OCI-LY1 (cell line): ENCODE data around the gene ITGA5.

ENCODE experiments used
- H2AFZ ChIP-seq: fragments of 200-600 bp; sonication (generic), shearing (Covaris generic); 2 replicates; pipeline ENCODE4 v1.6.0; 2014; ENCODE audit warnings: antibody characterized with exemption, mild to moderate bottlenecking, low read length
- H3F3A ChIP-seq: fragments of 200-600 bp; sonication (generic), shearing (Covaris generic); 2 replicates; pipeline ENCODE4 v1.6.0; 2014; ENCODE audit warnings: mild to moderate bottlenecking, antibody characterized with exemption, low read length, moderate library complexity; ENCODE audit not compliant: insufficient read depth
- H3K27ac ChIP-seq: fragments of 200-600 bp; sonication (generic); 2 replicates; pipeline ENCODE4 v1.5.1; 2014; ENCODE audit warnings: low read length, mixed run types, mild to moderate bottlenecking, low read depth; ENCODE audit not compliant: poor library complexity, severe bottlenecking
- H3K27me3 ChIP-seq: fragments of 200-600 bp; sonication (generic); 2 replicates; pipeline ENCODE4 v1.6.0; 2014; ENCODE audit warnings: antibody characterized with exemption, mild to moderate bottlenecking, low read length, moderate library complexity; ENCODE audit not compliant: insufficient read depth
- H3K36me3 ChIP-seq: fragments of 200-600 bp; sonication (generic); 2 replicates; pipeline ENCODE4 v1.6.1; 2014; ENCODE audit warnings: mild to moderate bottlenecking, antibody characterized with exemption, low read length, moderate library complexity, mixed read lengths; ENCODE audit not compliant: insufficient read depth
- H3K4me1 ChIP-seq: fragments of 200-600 bp; sonication (generic); 2 replicates; pipeline ENCODE4 v1.5.1; 2014; ENCODE audit warnings: mild to moderate bottlenecking, low read length, moderate library complexity; ENCODE audit not compliant: insufficient read depth, severe bottlenecking
- H3K4me2 ChIP-seq: fragments of 200-600 bp; sonication (generic), shearing (Covaris generic); 2 replicates; pipeline ENCODE4 v1.6.1; 2014; ENCODE audit warnings: low read length
- H3K4me3 ChIP-seq: fragments of 200-600 bp; sonication (generic); 2 replicates; pipeline ENCODE4 v1.5.1; 2014; ENCODE audit warnings: low read length, low read depth, mild to moderate bottlenecking, mixed read lengths; ENCODE audit not compliant: poor library complexity, severe bottlenecking
- H3K79me2 ChIP-seq: fragments of 200-600 bp; shearing (Covaris generic); 2 replicates; pipeline ENCODE4 v1.6.1; 2016; ENCODE audit warnings: mixed run types, low read length, mixed read lengths; ENCODE audit not compliant: insufficient read depth
- H3K9ac ChIP-seq: fragments of 200-600 bp; sonication (generic), shearing (Covaris generic); 2 replicates; pipeline ENCODE4 v1.6.1; 2014; ENCODE audit warnings: mild to moderate bottlenecking, low read length, mixed read lengths
- H3K9me2 ChIP-seq: fragments of 200-600 bp; sonication (generic), shearing (Covaris generic); 2 replicates; pipeline ENCODE4 v1.6.1; 2014; ENCODE audit warnings: low read depth, mild to moderate bottlenecking, low read length, mixed read lengths
- H3K9me3 ChIP-seq: fragments of 200-600 bp; shearing (Covaris generic); 2 replicates; pipeline ENCODE4 v1.6.1; 2014; ENCODE audit warnings: low read length, mixed read lengths
- H4K20me1 ChIP-seq: fragments of 200-600 bp; sonication (generic), shearing (Covaris generic); 2 replicates; pipeline ENCODE4 v1.6.0; 2016; ENCODE audit warnings: mild to moderate bottlenecking, low read length; ENCODE audit not compliant: insufficient read depth
- EZH2 ChIP-seq: fragments of 200-600 bp; sonication (generic), shearing (Covaris generic); IDR thresholded peaks from 2 replicates; pipeline ENCODE4 v1.8.0; 2017; ENCODE audit warnings: borderline replicate concordance, mixed run types, mild to moderate bottlenecking, antibody characterized with exemption, low read length, moderate library complexity, mixed read lengths
- TF ChIP-seq, protein P1 (sequence below): fragments of 200-600 bp; sonication (generic), shearing (Covaris generic); IDR thresholded peaks from 2 replicates; pipeline ENCODE4 v1.5.1; 2017; ENCODE audit warnings: mild to moderate bottlenecking, antibody characterized with exemption, low read length, moderate library complexity, mixed read lengths

The ITGA5 gene

DNA sequence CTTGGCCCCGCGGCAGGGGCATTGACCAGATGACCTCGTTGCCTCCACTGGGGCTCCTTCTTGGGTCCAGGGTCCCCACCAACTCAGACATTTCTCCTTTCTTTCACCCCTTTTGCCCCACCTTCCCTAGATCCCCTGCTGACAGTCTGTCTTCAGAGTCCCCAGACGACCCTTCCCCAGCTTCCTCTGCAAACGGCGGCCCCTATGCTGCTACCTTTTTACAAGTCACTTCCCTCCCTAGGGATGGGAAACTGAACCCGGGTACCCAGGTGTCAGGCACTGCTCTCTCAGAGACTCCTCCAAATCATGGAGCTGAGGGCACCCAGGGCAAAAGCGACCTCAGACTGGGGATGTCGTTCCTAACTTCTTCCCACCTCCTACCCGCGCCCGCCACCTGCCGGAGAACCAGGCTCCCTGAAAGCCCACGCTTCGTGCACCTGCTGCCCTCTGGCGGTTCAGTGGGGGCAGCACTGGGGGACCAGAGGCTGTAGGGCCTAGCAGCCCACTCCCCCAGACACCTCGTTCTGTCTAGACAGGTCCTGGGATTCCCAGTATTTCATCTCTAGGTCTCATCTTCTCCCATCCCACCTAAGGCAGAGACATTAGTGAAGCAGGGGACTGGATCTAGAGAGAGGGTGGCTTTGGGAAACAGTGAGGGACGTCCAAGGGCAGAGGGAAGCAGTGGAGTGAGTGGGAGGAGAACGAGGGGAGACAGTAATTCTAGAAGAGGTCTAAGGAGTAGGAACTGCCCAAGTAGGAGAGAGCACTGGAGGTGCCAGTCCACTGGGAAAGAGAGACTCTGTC lies 39.5 kb downstream of the ITGA5 start:
- no peaks in the 10 kb centered on the region for H3K9me3 ChIP-seq
- H3K79me2 ChIP-seq: no peaks in the 10 kb centered on the region
- H3K4me1 ChIP-seq: peaks cover 5% of the 10 kb centered on the region
- H3K27ac ChIP-seq: no peak overlapping the region
- no peaks in the 10 kb centered on the region for H4K20me1 ChIP-seq
- H3K4me3 ChIP-seq: peak overlapping the region; percentile 57
- no peaks in the 10 kb centered on the region for H3K9me2 ChIP-seq
- H2AFZ ChIP-seq: 0 out of 2 replicates have a peak overlapping the region, but pooled peaks have one; percentile 65
- no peaks in the 10 kb centered on the region for H3K36me3 ChIP-seq
- no peaks in the 10 kb centered on the region for H3F3A ChIP-seq
- peak overlapping the region; percentile 51; the same call in 1 of the 2 replicates for H3K9ac ChIP-seq
- peak overlapping the region; percentile 92 for H3K4me2 ChIP-seq
- peaks cover 6% of the 10 kb centered on the region; the same call in 1 of the 2 replicates for H3K27me3 ChIP-seq
- TF ChIP-seq EZH2: no peak
- TF ChIP-seq, protein P1, sequence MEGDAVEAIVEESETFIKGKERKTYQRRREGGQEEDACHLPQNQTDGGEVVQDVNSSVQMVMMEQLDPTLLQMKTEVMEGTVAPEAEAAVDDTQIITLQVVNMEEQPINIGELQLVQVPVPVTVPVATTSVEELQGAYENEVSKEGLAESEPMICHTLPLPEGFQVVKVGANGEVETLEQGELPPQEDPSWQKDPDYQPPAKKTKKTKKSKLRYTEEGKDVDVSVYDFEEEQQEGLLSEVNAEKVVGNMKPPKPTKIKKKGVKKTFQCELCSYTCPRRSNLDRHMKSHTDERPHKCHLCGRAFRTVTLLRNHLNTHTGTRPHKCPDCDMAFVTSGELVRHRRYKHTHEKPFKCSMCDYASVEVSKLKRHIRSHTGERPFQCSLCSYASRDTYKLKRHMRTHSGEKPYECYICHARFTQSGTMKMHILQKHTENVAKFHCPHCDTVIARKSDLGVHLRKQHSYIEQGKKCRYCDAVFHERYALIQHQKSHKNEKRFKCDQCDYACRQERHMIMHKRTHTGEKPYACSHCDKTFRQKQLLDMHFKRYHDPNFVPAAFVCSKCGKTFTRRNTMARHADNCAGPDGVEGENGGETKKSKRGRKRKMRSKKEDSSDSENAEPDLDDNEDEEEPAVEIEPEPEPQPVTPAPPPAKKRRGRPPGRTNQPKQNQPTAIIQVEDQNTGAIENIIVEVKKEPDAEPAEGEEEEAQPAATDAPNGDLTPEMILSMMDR: peak; percentile 100

DNA sequence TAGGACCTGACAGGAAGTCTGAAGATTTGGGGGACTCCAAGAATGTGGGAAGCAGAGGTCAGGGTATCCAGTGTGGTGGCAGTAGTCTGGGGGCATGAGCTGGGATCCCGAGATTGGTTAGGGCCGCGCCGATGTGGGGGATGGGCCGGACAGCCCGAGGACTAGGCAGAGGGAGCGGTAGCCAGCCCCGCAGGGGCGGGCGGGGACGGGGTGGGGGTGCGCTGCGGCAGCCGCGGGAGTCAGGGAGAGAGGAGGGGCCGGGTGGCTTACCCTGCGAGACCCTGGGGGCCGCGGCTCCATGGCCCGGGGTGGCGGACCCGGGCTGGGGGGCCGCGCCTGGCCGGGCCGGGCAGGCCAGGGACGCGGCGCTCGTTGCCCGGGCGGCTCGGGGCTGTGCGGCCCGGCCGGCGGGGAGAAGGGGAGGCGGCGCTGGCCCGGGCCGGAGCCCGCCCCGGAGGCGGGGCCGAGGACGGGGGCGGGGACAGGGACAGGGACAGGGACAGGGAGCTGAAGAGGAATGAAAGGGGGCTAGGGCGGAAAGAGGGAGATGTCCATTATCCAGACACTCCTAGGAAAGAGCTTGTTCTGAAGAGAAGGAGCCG lies 40.2 kb downstream of the ITGA5 start:
- H3K9ac ChIP-seq: peak overlapping the region; percentile 51; the same call in 1 of the 2 replicates
- peaks cover 5% of the 10 kb centered on the region for H3K4me1 ChIP-seq
- H3K27ac ChIP-seq: no peak overlapping the region
- TF ChIP-seq, protein P1: no peak
- no peak for TF ChIP-seq EZH2
- H3K4me2 ChIP-seq: peak overlapping the region; percentile 92
- no peaks in the 10 kb centered on the region for H4K20me1 ChIP-seq
- no peaks in the 10 kb centered on the region for H3K9me2 ChIP-seq
- H3K4me3 ChIP-seq: peak overlapping the region; percentile 57
- H3K79me2 ChIP-seq: no peaks in the 10 kb centered on the region
- no peak overlapping the region for H2AFZ ChIP-seq
- no peaks in the 10 kb centered on the region for H3K36me3 ChIP-seq
- H3K27me3 ChIP-seq: peaks cover 6% of the 10 kb centered on the region; the same call in 1 of the 2 replicates
- no peaks in the 10 kb centered on the region for H3K9me3 ChIP-seq
- H3F3A ChIP-seq: no peaks in the 10 kb centered on the region

DNA sequence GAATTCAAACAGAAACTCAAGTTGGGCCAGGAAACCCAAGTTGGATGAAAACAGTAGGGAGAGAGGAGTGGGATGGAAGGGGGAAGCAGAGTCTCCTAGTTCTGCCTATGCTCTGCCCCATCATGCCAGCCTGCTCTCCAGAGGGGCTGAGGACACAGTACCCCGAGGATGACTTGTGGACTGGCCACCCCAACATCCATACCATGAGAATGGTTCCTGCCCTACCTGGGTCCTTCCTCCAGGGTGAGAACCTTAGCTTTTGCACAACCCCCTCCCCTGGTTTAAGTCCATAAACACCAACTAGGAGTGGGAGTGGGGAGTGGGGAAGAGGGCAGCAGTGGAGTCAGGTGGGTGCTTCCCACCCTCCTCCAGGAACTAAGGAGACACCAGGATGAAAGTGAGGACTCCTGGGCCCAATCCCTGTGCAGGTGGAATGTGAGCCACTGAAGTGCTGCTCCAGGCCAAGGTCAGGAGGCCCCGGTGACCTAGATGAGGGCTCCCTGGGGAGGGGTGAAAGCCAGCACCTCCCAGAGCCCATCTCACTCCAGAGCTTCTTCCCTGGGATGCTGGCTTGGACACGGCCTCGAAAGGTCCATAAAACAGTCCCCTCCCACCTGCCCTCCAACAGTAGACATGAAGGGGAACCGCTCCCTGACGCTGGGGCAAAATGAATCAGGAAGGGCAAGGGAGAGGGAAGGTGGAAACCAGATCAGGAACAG lies 41.1 kb downstream of the ITGA5 start:
- Histone ChIP-seq H3K36me3 (no peaks in the 10 kb centered on the region), H3K27ac (no peak overlapping the region), H3K4me3 (no peak overlapping the region), H3K9ac (no peak overlapping the region), H3K27me3 (peaks cover 6% of the 10 kb centered on the region; the same call in 1 of the 2 replicates), H3F3A (no peaks in the 10 kb centered on the region), H3K4me2 (no peak overlapping the region), H3K9me3 (no peaks in the 10 kb centered on the region), H4K20me1 (no peaks in the 10 kb centered on the region), H3K79me2 (no peaks in the 10 kb centered on the region), H2AFZ (no peak overlapping the region), H3K4me1 (peaks cover 5% of the 10 kb centered on the region), H3K9me2 (no peaks in the 10 kb centered on the region)
- TF ChIP-seq, protein P1: no peak
- TF ChIP-seq EZH2: no peak
